NK-92 (cell line): Measurements from ENCODE around the gene LRMDA.
"Not testable (repeated sequence)": the region's sequence is repeated elsewhere in the genome, so short reads cannot be mapped to it uniquely, and the experiment has no call there.

Experiments
- DNase-seq: peaks from one replicate; lab custom pipeline; 2025; ENCODE audit not compliant: unreplicated experiment; lab: John Stamatoyannopoulos, UW

LRMDA gene

GRCh38 chr10:75765789-75766096 is 334.3 kb downstream of the LRMDA start:
- no peak for DNase-seq

- DNase-seq: no peak
Observed at GRCh38 chr10:75766106-75766505, 334.7 kb downstream of the LRMDA start.

GRCh38 chr10:75766752-75767151 is 335.3 kb downstream of the LRMDA start:
- DNase-seq: not testable (repeated sequence)

- DNase-seq: no peak
Observed at GRCh38 chr10:75770626-75771081, 339.2 kb downstream of the LRMDA start.

- no peak for DNase-seq
Observed at GRCh38 chr10:75771606-75772005, 340.2 kb downstream of the LRMDA start.

- DNase-seq: no peak
Observed at GRCh38 chr10:75772153-75772887, 340.9 kb downstream of the LRMDA start.

- DNase-seq: no peak
Observed at GRCh38 chr10:75773231-75773780, 341.9 kb downstream of the LRMDA start.

GRCh38 chr10:75773813-75774782 is 342.7 kb downstream of the LRMDA start:
- DNase-seq: no peak

- no peak for DNase-seq
Observed at GRCh38 chr10:75774783-75775490, 343.5 kb downstream of the LRMDA start.

GRCh38 chr10:75776738-75777504 is 345.5 kb downstream of the LRMDA start:
- DNase-seq: no peak

GRCh38 chr10:75778665-75779064 is 347.2 kb downstream of the LRMDA start:
- DNase-seq: no peak

GRCh38 chr10:75779276-75779675 is 347.9 kb downstream of the LRMDA start:
- no peak for DNase-seq

- no peak for DNase-seq
Observed at GRCh38 chr10:75782463-75783248, 351.2 kb downstream of the LRMDA start.

GRCh38 chr10:75788394-75789205 is 357.2 kb downstream of the LRMDA start:
- no peak for DNase-seq

GRCh38 chr10:75793848-75794247 is 362.4 kb downstream of the LRMDA start:
- no peak for DNase-seq

GRCh38 chr10:75801121-75801520 is 369.7 kb downstream of the LRMDA start:
- no peak for DNase-seq

- no peak for DNase-seq
Observed at GRCh38 chr10:75801661-75802060, 370.2 kb downstream of the LRMDA start.

- DNase-seq: no peak
Observed at GRCh38 chr10:75803121-75803520, 371.7 kb downstream of the LRMDA start.
